ENCODE results near the gene KRT38. TPM values are rescaled to one million over a fixed set of nuclear protein-coding genes. Genes with fewer than 3 reads are reported as not detected.

The KRT38 gene
- polyA plus RNA-seq, 1 of the 3 experiments (the other 2 are of a cell fraction) = not detected

DNA sequence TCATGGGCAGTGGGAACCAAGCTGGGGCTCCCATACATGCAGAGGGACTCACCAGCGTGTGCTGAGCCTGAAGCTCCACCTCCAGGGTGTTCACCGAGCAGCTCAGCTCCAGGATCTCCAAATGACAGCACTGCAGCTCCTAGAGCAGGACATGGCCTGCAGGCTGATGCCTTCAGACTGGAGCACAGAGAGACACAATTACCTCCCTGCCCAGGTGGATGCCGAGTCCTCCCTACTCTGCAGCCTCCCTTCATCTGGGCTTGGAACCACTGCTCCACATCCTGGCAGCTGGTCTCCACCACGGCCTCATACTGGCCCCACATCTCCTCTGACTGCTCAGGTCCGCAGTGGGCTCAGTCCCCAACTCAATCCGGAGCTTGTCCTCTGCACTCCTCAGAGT lies 8.2 kb upstream of the KRT38 start (continued):
- TF ChIP-seq, protein P1, sequence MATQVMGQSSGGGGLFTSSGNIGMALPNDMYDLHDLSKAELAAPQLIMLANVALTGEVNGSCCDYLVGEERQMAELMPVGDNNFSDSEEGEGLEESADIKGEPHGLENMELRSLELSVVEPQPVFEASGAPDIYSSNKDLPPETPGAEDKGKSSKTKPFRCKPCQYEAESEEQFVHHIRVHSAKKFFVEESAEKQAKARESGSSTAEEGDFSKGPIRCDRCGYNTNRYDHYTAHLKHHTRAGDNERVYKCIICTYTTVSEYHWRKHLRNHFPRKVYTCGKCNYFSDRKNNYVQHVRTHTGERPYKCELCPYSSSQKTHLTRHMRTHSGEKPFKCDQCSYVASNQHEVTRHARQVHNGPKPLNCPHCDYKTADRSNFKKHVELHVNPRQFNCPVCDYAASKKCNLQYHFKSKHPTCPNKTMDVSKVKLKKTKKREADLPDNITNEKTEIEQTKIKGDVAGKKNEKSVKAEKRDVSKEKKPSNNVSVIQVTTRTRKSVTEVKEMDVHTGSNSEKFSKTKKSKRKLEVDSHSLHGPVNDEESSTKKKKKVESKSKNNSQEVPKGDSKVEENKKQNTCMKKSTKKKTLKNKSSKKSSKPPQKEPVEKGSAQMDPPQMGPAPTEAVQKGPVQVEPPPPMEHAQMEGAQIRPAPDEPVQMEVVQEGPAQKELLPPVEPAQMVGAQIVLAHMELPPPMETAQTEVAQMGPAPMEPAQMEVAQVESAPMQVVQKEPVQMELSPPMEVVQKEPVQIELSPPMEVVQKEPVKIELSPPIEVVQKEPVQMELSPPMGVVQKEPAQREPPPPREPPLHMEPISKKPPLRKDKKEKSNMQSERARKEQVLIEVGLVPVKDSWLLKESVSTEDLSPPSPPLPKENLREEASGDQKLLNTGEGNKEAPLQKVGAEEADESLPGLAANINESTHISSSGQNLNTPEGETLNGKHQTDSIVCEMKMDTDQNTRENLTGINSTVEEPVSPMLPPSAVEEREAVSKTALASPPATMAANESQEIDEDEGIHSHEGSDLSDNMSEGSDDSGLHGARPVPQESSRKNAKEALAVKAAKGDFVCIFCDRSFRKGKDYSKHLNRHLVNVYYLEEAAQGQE (IDR thresholded peaks at IDR 0.05; ENCODE audit: low read depth, low read length) = no peak
- TF ChIP-seq GATA2 (CRISPR knock-in tag; IDR thresholded peaks at IDR 0.05) (no peak), MEF2A (IDR thresholded peaks at IDR 0.05; ENCODE audit: borderline replicate concordance, low read depth) (no peak), RFX5 (IDR thresholded peaks at IDR 0.05; ENCODE audit: low read length) (no peak), TAF1 (IDR thresholded peaks at IDR 0.05; ENCODE audit: borderline replicate concordance, low read depth, low read length) (no peak), EZH2phosphoT487 (IDR thresholded peaks at IDR 0.05; ENCODE audit: borderline replicate concordance, low read depth) (no peak), FOXM1 (IDR thresholded peaks at IDR 0.05; ENCODE audit: low read depth) (no peak)
- TF ChIP-seq, protein P2, sequence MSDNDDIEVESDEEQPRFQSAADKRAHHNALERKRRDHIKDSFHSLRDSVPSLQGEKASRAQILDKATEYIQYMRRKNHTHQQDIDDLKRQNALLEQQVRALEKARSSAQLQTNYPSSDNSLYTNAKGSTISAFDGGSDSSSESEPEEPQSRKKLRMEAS (IDR thresholded peaks at IDR 0.05; ENCODE audit: low read depth) = no peak
- TF ChIP-seq, protein P3, sequence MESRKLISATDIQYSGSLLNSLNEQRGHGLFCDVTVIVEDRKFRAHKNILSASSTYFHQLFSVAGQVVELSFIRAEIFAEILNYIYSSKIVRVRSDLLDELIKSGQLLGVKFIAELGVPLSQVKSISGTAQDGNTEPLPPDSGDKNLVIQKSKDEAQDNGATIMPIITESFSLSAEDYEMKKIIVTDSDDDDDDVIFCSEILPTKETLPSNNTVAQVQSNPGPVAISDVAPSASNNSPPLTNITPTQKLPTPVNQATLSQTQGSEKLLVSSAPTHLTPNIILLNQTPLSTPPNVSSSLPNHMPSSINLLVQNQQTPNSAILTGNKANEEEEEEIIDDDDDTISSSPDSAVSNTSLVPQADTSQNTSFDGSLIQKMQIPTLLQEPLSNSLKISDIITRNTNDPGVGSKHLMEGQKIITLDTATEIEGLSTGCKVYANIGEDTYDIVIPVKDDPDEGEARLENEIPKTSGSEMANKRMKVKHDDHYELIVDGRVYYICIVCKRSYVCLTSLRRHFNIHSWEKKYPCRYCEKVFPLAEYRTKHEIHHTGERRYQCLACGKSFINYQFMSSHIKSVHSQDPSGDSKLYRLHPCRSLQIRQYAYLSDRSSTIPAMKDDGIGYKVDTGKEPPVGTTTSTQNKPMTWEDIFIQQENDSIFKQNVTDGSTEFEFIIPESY (IDR thresholded peaks at IDR 0.05; ENCODE audit: borderline replicate concordance, low read depth) = no peak

DNA sequence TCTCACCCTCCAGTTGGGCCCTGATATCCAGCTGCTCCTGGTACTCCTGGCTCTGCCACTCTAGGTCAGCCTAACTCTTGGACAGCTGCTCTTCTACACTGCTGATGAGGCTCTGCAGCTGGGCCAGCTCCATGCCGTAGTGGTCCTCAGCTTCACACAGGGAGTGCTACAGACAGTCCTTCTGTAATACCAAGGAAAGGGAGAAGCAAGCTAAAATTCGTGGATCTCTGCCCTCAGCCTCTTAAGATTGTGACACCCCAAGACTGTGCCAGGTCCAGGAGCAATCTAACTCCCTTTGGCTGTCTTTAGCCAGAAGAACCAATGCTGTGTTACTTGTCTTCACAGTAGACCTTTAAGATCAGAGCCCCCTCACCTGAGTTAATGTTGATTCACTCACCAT lies 7.7 kb upstream of the KRT38 start:
- no peaks in the 10 kb centered on the region; the same call in 1 of the 2 replicates for H3K9me3 ChIP-seq
- peaks cover 9% of the 10 kb centered on the region for H3F3A ChIP-seq (replicated peaks; ENCODE audit: insufficient read depth)
- H3K4me3 ChIP-seq (ENCODE audit: low read depth in 2 of 2, low read length in 1 of 2) = no peak overlapping the region
- H2AFZ ChIP-seq (ENCODE audit: low read depth) = no peak overlapping the region
- H3K79me2 ChIP-seq (ENCODE audit: insufficient read depth) = no peaks in the 10 kb centered on the region
- H3K9me2 ChIP-seq = no peaks in the 10 kb centered on the region
- H3K4me1 ChIP-seq (ENCODE audit: control insufficient read depth in 1 of 2, insufficient read depth in 2 of 2, low read depth in 1 of 2, low read length in 1 of 2) = no peaks in the 10 kb centered on the region
- CTCF ChIA-PET = no interaction called here
- WGBS (ENCODE audit: low lambda C conversion rate) = 100% methylated on average over 1 of the region's 2 CpGs
- no peak overlapping the region for H3K27ac ChIP-seq (ENCODE audit: low read depth in 2 of 2, low read length in 1 of 2)
- POLR2A ChIA-PET = no interaction called here
- H3K27me3 ChIP-seq (ENCODE audit: insufficient read depth) = no peaks in the 10 kb centered on the region; the same call in 1 of the 2 replicates
- no peak for TF ChIP-seq RAD21 (IDR thresholded peaks at IDR 0.05; ENCODE audit: low read length)
- TF ChIP-seq, protein P2 (IDR thresholded peaks at IDR 0.05; ENCODE audit: low read depth) = no peak
- no peak for TF ChIP-seq TEAD4 (IDR thresholded peaks at IDR 0.05; ENCODE audit: borderline replicate concordance, insufficient read depth)
- no peak overlapping the region for H3K4me2 ChIP-seq
- no peaks in the 10 kb centered on the region for H3K36me3 ChIP-seq (replicated peaks in 1 of 2; ENCODE audit: control insufficient read depth in 1 of 2, insufficient read depth in 2 of 2, low read length in 1 of 2)
- H3K9ac ChIP-seq = no peak overlapping the region
- DNase-seq = no peak
- no peaks in the 10 kb centered on the region for H4K20me1 ChIP-seq (ENCODE audit: insufficient read depth)
